CD4-positive, CD25-positive, alpha-beta regulatory T cell (primary cell): Measurements from ENCODE around the gene RRM1. TPM values are rescaled to one million over a fixed set of nuclear protein-coding genes. Genes with fewer than 3 reads are reported as not detected.
"Not testable (repeated sequence)": the region's sequence is repeated elsewhere in the genome, so short reads cannot be mapped to it uniquely, and the experiment has no call there.

Experiments used
- ATAC-seq, 2 donors: fragments of 150-1000 bp; cut with Tn5 transposase; one replicate each; pipeline ENCODE4 v1.10.0; 2021; ENCODE audit warnings: low read depth in 2 of 2, moderate number of reproducible peaks in 2 of 2, moderate library complexity in 1 of 2
- DNase-seq, 3 donors: peaks; one replicate each; pipeline versions ENCODE4 v3.0.0 to v3.0.0-alpha.2; 2012 to 2022; ENCODE audit warnings: mixed read lengths in 1 of 3
- H3K27ac ChIP-seq: one replicate; pipeline ENCODE4 v1.7.0; 2013; ENCODE audit warnings: mild to moderate bottlenecking, low read length; ENCODE audit not compliant: insufficient read depth, poor library complexity, severe bottlenecking
- H3K27me3 ChIP-seq: one replicate; pipeline ENCODE4 v1.7.0; 2013; ENCODE audit warnings: low read length; ENCODE audit not compliant: control insufficient read depth, insufficient read depth
- H3K36me3 ChIP-seq: one replicate; pipeline ENCODE4 v1.7.0; 2013; ENCODE audit warnings: mild to moderate bottlenecking, low read length, moderate library complexity; ENCODE audit not compliant: control insufficient read depth, insufficient read depth
- H3K4me1 ChIP-seq: 2 replicates; pipeline ENCODE4 v1.7.0; 2013; ENCODE audit warnings: mild to moderate bottlenecking, low read length; ENCODE audit not compliant: insufficient read depth, control insufficient read depth, poor library complexity, severe bottlenecking
- H3K4me3 ChIP-seq: one replicate; pipeline ENCODE4 v1.7.0; 2013; ENCODE audit warnings: low read depth, mild to moderate bottlenecking, low read length, moderate library complexity
- H3K9me3 ChIP-seq, 2 experiments: 1 replicate in 1 of 2; 2 replicates in 1 of 2; pipeline ENCODE4 v1.7.0; 2013; ENCODE audit warnings: low read length in 2 of 2, mild to moderate bottlenecking in 1 of 2, moderate library complexity in 1 of 2; ENCODE audit not compliant: control insufficient read depth in 2 of 2
- H3K27ac Mint-ChIP-seq, 3 donors: one replicate each; pipeline ENCODE4 v1.8.0; 2020 to 2022; ENCODE audit warnings: mild to moderate bottlenecking in 3 of 3, mixed read lengths in 3 of 3, moderate library complexity in 2 of 3
- H3K27me3 Mint-ChIP-seq: one replicate; pipeline ENCODE4 v1.8.0; 2022; ENCODE audit warnings: mild to moderate bottlenecking, mixed read lengths
- H3K36me3 Mint-ChIP-seq: one replicate; pipeline ENCODE4 v1.8.0; 2020; ENCODE audit warnings: mixed read lengths
- H3K4me1 Mint-ChIP-seq, 4 donors: one replicate each; pipeline ENCODE4 v1.8.0; 2020 to 2022; ENCODE audit warnings: mixed read lengths in 4 of 4, mild to moderate bottlenecking in 1 of 4
- H3K4me3 Mint-ChIP-seq, 4 donors: one replicate each; pipeline ENCODE4 v1.8.0; 2020 to 2022; ENCODE audit warnings: mild to moderate bottlenecking in 4 of 4, mixed read lengths in 4 of 4, moderate library complexity in 3 of 4
- H3K9me3 Mint-ChIP-seq, 7 donors: one replicate each; pipeline ENCODE4 v1.8.0; 2020 to 2022; ENCODE audit warnings: mixed read lengths in 7 of 7, mild to moderate bottlenecking in 3 of 7, moderate library complexity in 2 of 7
- polyA plus RNA-seq, 4 donors: library from polyadenylated mRNA; unstranded; fragments of 300-500 nt; fragmentation: Illumina TruSeq; gene quantifications; one replicate each; pipeline ENCODE4 v1.2.3, GENCODE V29; 2021
- total RNA-seq: library from RNA; stranded (reverse); gene quantifications from one replicate; pipeline ENCODE4 v1.2.3, GENCODE V29; 2022

The RRM1 gene
- total and polyA plus RNA-seq, 5 donors from 2014 or later: 52.3 to 83.3 (median 67.7) TPM

- Mint-ChIP-seq H3K27me3 (no peaks in the 10 kb centered on the region), H3K4me3 (no peak overlapping the region), H3K36me3 (no peaks in the 10 kb centered on the region), H3K4me1 (no peaks in the 10 kb centered on the region), H3K9me3 (no peaks in the 10 kb centered on the region), H3K27ac (no peak overlapping the region)
- no peaks in the 10 kb centered on the region for H3K9me3 ChIP-seq
- ATAC-seq (no peak), DNase-seq (no peak)
- no peaks in the 10 kb centered on the region for H3K4me1 ChIP-seq
- no peak overlapping the region for H3K27ac ChIP-seq
- H3K36me3 ChIP-seq: no peaks in the 10 kb centered on the region
- H3K27me3 ChIP-seq: no peaks in the 10 kb centered on the region
- no peak overlapping the region for H3K4me3 ChIP-seq
Observed at GRCh38 chr11:4167758-4168157, 73.2 kb downstream of the RRM1 start.

GRCh38 chr11:4175620-4176350 is 81.2 kb downstream of the RRM1 start:
- DNase-seq, H3K4me1 Mint-ChIP-seq, H3K4me3 Mint-ChIP-seq, H3K36me3 Mint-ChIP-seq, H3K9me3 Mint-ChIP-seq, H3K27ac Mint-ChIP-seq, ATAC-seq, H3K4me1 ChIP-seq, H3K27ac ChIP-seq, H3K9me3 ChIP-seq, H3K4me3 ChIP-seq, H3K36me3 ChIP-seq, H3K27me3 ChIP-seq: not testable (repeated sequence)
- peaks cover 17% of the 10 kb centered on the region for H3K27me3 Mint-ChIP-seq

- DNase-seq (no peak), ATAC-seq (no peak)
- H3K4me3 Mint-ChIP-seq: no peak overlapping the region
- H3K36me3 Mint-ChIP-seq: no peaks in the 10 kb centered on the region
- H3K9me3 Mint-ChIP-seq: no peaks in the 10 kb centered on the region
- no peaks in the 10 kb centered on the region for H3K4me1 Mint-ChIP-seq
- Histone ChIP-seq H3K27me3 (peaks cover 1% of the 10 kb centered on the region), H3K36me3 (no peaks in the 10 kb centered on the region), H3K9me3 (no peaks in the 10 kb centered on the region), H3K27ac (no peak overlapping the region), H3K4me3 (no peak overlapping the region), H3K4me1 (no peaks in the 10 kb centered on the region)
- H3K27me3 Mint-ChIP-seq: peaks cover 17% of the 10 kb centered on the region
- H3K27ac Mint-ChIP-seq: no peak overlapping the region
Observed at GRCh38 chr11:4178813-4179662, 84.4 kb downstream of the RRM1 start.

- H3K4me1 Mint-ChIP-seq: no peaks in the 10 kb centered on the region
- no peaks in the 10 kb centered on the region for H3K9me3 ChIP-seq
- peaks cover 17% of the 10 kb centered on the region for H3K27me3 Mint-ChIP-seq
- H3K36me3 ChIP-seq: no peaks in the 10 kb centered on the region
- no peak overlapping the region for H3K4me3 Mint-ChIP-seq
- no peak for ATAC-seq
- H3K27ac Mint-ChIP-seq: peak overlapping the region in 1 of 3 donors; percentile 32
- H3K9me3 Mint-ChIP-seq: no peaks in the 10 kb centered on the region
- DNase-seq: no peak
- no peaks in the 10 kb centered on the region for H3K4me1 ChIP-seq
- H3K27me3 ChIP-seq: peaks cover 1% of the 10 kb centered on the region
- no peak overlapping the region for H3K27ac ChIP-seq
- H3K4me3 ChIP-seq: no peak overlapping the region
- no peaks in the 10 kb centered on the region for H3K36me3 Mint-ChIP-seq
Observed at GRCh38 chr11:4180441-4181183, 86.0 kb downstream of the RRM1 start.

GRCh38 chr11:4181782-4182721 is 87.5 kb downstream of the RRM1 start:
- peak in 1 of 3 donors; percentile 43 for DNase-seq
- no peaks in the 10 kb centered on the region for H3K36me3 Mint-ChIP-seq
- H3K4me1 Mint-ChIP-seq: no peaks in the 10 kb centered on the region
- Histone ChIP-seq H3K4me1 (peaks cover 4% of the 10 kb centered on the region), H3K4me3 (no peak overlapping the region), H3K27ac (no peak overlapping the region), H3K36me3 (no peaks in the 10 kb centered on the region), H3K27me3 (peaks cover 1% of the 10 kb centered on the region), H3K9me3 (no peaks in the 10 kb centered on the region)
- H3K9me3 Mint-ChIP-seq: no peaks in the 10 kb centered on the region
- H3K27ac Mint-ChIP-seq: no peak overlapping the region
- peak overlapping the region in 1 of 4 donors; percentile 45 for H3K4me3 Mint-ChIP-seq
- no peak for ATAC-seq
- H3K27me3 Mint-ChIP-seq: peaks cover 10% of the 10 kb centered on the region

- H3K27ac ChIP-seq: no peak overlapping the region
- no peak overlapping the region for H3K4me3 ChIP-seq
- H3K4me1 ChIP-seq: peaks cover 9% of the 10 kb centered on the region
- no peaks in the 10 kb centered on the region for H3K27me3 ChIP-seq
- DNase-seq (no peak), ATAC-seq (no peak)
- no peaks in the 10 kb centered on the region for H3K36me3 Mint-ChIP-seq
- H3K27ac Mint-ChIP-seq: no peak overlapping the region
- no peak overlapping the region for H3K4me3 Mint-ChIP-seq
- no peaks in the 10 kb centered on the region for H3K9me3 ChIP-seq
- H3K27me3 Mint-ChIP-seq: peaks cover 9% of the 10 kb centered on the region
- H3K4me1 Mint-ChIP-seq: peaks cover 0 to 5% (median 2%) of the 10 kb centered on the region in 4 donors
- no peaks in the 10 kb centered on the region for H3K36me3 ChIP-seq
- no peaks in the 10 kb centered on the region for H3K9me3 Mint-ChIP-seq
Observed at GRCh38 chr11:4183410-4184057, 88.9 kb downstream of the RRM1 start.
